ENCODE measurements around the gene NEAT1.

DNA sequence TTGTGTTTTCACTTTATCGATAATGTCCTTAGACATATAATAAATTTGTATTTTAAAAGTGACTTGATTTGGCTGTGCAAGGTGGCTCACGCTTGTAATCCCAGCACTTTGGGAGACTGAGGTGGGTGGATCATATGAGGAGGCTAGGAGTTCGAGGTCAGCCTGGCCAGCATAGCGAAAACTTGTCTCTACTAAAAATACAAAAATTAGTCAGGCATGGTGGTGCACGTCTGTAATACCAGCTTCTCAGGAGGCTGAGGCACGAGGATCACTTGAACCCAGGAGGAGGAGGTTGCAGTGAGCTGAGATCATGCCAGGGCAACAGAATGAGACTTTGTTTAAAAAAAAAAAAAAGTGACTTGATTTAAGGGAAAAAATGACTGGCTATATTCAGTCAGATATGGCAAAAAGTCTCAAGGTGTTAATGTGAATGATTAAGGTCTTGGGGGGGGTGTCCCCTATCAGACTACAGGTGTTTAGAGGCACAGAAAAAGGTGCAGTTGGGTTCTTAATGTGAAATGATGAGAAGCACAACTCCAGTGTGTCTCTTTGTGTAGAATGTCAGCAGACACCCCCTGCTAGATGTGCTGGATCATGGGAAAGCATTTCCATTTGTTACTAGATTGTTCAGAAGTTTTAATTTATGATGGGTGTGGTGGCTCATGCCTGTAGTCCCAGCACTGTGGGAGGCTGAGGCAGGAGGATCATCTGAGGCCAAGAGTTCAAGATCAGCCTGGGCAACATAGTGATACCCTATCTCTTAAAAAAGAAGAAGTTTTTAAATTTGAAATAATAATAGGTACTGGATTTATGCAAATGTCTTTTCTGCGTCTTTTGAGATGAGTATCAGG is 17.0 kb downstream of the NEAT1 start:
- TF ChIP-seq EZH2 (IDR thresholded peaks at IDR 0.05; ENCODE audit: insufficient read depth, poor library complexity, severe bottlenecking) = no peak
- no peak for TF ChIP-seq EZH2phosphoT487 (IDR thresholded peaks at IDR 0.05; ENCODE audit: insufficient read depth, low read depth)
